K562 (cell line): Measurements from ENCODE around the gene PMM1. TPM values are rescaled to one million over a fixed set of nuclear protein-coding genes. Genes with fewer than 3 reads are reported as not detected.

ENCODE experiments used
- ATF6 ChIP-seq: sonication (generic); formaldehyde crosslinking; IDR thresholded peaks from 2 replicates; pipeline ENCODE4 v1.4.0; 2020; ENCODE audit warnings: mild to moderate bottlenecking, missing genetic modification reagents
- CBX5 ChIP-seq: IDR thresholded peaks from 2 replicates; pipeline ENCODE4 v1.6.1; 2014; ENCODE audit warnings: low read depth, borderline replicate concordance
- CHD4 ChIP-seq: fragments of 200-600 bp; sonication (generic); IDR thresholded peaks from 3 replicates; pipeline ENCODE4 v1.6.1; 2012; ENCODE audit warnings: low read depth, mild to moderate bottlenecking, mixed read lengths, low read length, inconsistent platforms; ENCODE audit not compliant: insufficient read depth, insufficient replicate concordance, poor library complexity, severe bottlenecking
- CREB3 ChIP-seq: fragments of 450-650 bp; conservative IDR thresholded peaks from 2 replicates; pipeline ENCODE4 v1.6.1; 2016; ENCODE audit warnings: missing genetic modification characterization, low read depth, mild to moderate bottlenecking, missing compliant biosample characterization, moderate library complexity
- E2F8 ChIP-seq: fragments of 450-650 bp; IDR thresholded peaks from 2 replicates; pipeline ENCODE4 v1.7.1; 2018; ENCODE audit warnings: mild to moderate bottlenecking, low read depth; ENCODE audit not compliant: partially characterized antibody
- GATA2 ChIP-seq: sonication (generic); formaldehyde crosslinking; IDR thresholded peaks from 2 replicates; pipeline ENCODE4 v1.4.0; 2020; ENCODE audit warnings: mild to moderate bottlenecking, missing genetic modification reagents
- HEY1 ChIP-seq: fragments of 250-450 bp; sonication (Bioruptor Pico); IDR thresholded peaks from 2 replicates; pipeline ENCODE4 v1.5.0; 2020; ENCODE audit warnings: mild to moderate bottlenecking, moderate library complexity, borderline replicate concordance
- LCOR ChIP-seq: sonication (generic); formaldehyde crosslinking; IDR thresholded peaks from 2 replicates; pipeline ENCODE4 v1.8.0; 2022; ENCODE audit warnings: mild to moderate bottlenecking, missing genetic modification reagents
- MAZ ChIP-seq, 2 experiments: fragments of 450-650 bp in 1 of 2; sonication (generic) in 1 of 2; formaldehyde crosslinking; IDR thresholded peaks in 1 of 2; conservative IDR thresholded peaks in 1 of 2; 2 replicates each; pipeline versions ENCODE4 v1.4.0 to v1.5.0; 2020; ENCODE audit warnings: mild to moderate bottlenecking in 1 of 2, missing genetic modification reagents in 1 of 2
- MYC ChIP-seq, 2 experiments: fragments of 250-450 bp in 1 of 2; sonication (Bioruptor Pico) in 1 of 2; IDR thresholded peaks; 2 replicates each; pipeline versions ENCODE4 v1.5.1 to v1.6.1; 2012 to 2021; ENCODE audit warnings: low read depth in 2 of 2, borderline replicate concordance in 1 of 2, improper control_type of control experiment in 1 of 2, low read length in 1 of 2, mild to moderate bottlenecking in 1 of 2, moderate library complexity in 1 of 2
- NUFIP1 ChIP-seq: fragments of 450-650 bp; IDR thresholded peaks from 2 replicates; pipeline ENCODE4 v1.6.1; 2018; ENCODE audit not compliant: partially characterized antibody
- SRSF1 ChIP-seq: fragments of 200-400 bp; formaldehyde crosslinking; IDR thresholded peaks from 2 replicates; pipeline ENCODE4 v1.6.1; 2017; ENCODE audit warnings: mild to moderate bottlenecking, low read depth, low read length, moderate library complexity
- ZBTB7A ChIP-seq: IDR thresholded peaks from 2 replicates; pipeline ENCODE4 v1.6.1; 2011; ENCODE audit warnings: low read depth, mild to moderate bottlenecking, low read length, moderate library complexity, borderline replicate concordance; ENCODE audit not compliant: control insufficient read depth
- ZNF12 ChIP-seq: sonication (generic); formaldehyde crosslinking; IDR thresholded peaks from 2 replicates; pipeline ENCODE4 v1.4.0; 2020; ENCODE audit warnings: mild to moderate bottlenecking, missing genetic modification reagents
- ZNF561 ChIP-seq: fragments of 450-650 bp; formaldehyde crosslinking; conservative IDR thresholded peaks from 2 replicates; pipeline ENCODE4 v1.4.0; 2020; ENCODE audit warnings: mild to moderate bottlenecking, moderate library complexity
- ZNF780A ChIP-seq: fragments of 250-450 bp; sonication (Bioruptor Pico); IDR thresholded peaks from 2 replicates; pipeline ENCODE4 v1.5.0; 2021; ENCODE audit warnings: mild to moderate bottlenecking
- polyA plus RNA-seq, 8 experiments: library from polyadenylated mRNA; depleted of rRNA in 4 of 8; stranded (reverse) in 5 of 8; unstranded in 3 of 8; fragments of >200 nt; fragmentation: Nextera tagmentation in 2 of 8; fragmentation: Illumina TruSeq in 1 of 8; extraction: Ambion mirVana in 2 of 8; extraction: Trizol in 1 of 8; gene quantifications; 2 replicates each; pipeline versions ENCODE4 v1.2.1 to v1.2.3, GENCODE V29; 2011 to 2014; ENCODE audit warnings: inconsistent platforms in 1 of 8, missing spikeins in 1 of 8
- total RNA-seq, 7 experiments: library from RNA; depleted of rRNA in 6 of 7; stranded (reverse); fragments of >200 nt in 6 of 7; fragmentation: Illumina TruSeq in 2 of 7; extraction: Trizol in 2 of 7; gene quantifications; 2 replicates each; pipeline versions ENCODE4 v1.2.1 to v1.2.3, GENCODE V29; 2011 to 2021; ENCODE audit warnings: low replicate concordance in 1 of 7
- TF ChIP-seq, protein P1 (sequence below): fragments of 250-450 bp; sonication (Bioruptor Pico); IDR thresholded peaks from 2 replicates; pipeline ENCODE4 v1.5.0; 2020; ENCODE audit warnings: mild to moderate bottlenecking
- TF ChIP-seq, protein P2 (sequence below): fragments of 450-650 bp; IDR thresholded peaks from 2 replicates; pipeline ENCODE4 v1.6.1; 2018; ENCODE audit warnings: mild to moderate bottlenecking, low read depth; ENCODE audit not compliant: partially characterized antibody

The PMM1 gene
- total and polyA plus RNA-seq, 9 of the 15 experiments (the other 6 are each of a cell fraction or from before 2014, with no cell fraction given) = 10.2 to 31.7 (median 20.3) TPM

GRCh38 chr22:41603873-41604332, 14.3 kb upstream of the PMM1 start (continued):
- no peak for TF ChIP-seq E2F8
- peak; percentile 60 to 72 for TF ChIP-seq MAZ (CRISPR knock-in tag; conservative IDR thresholded peaks at IDR 0.05 in 1 of 2, IDR thresholded peaks at IDR 0.05 in 1 of 2)
- TF ChIP-seq CBX5 = no peak
- TF ChIP-seq ZNF12 (CRISPR knock-in tag) = no peak
- TF ChIP-seq, protein P1, sequence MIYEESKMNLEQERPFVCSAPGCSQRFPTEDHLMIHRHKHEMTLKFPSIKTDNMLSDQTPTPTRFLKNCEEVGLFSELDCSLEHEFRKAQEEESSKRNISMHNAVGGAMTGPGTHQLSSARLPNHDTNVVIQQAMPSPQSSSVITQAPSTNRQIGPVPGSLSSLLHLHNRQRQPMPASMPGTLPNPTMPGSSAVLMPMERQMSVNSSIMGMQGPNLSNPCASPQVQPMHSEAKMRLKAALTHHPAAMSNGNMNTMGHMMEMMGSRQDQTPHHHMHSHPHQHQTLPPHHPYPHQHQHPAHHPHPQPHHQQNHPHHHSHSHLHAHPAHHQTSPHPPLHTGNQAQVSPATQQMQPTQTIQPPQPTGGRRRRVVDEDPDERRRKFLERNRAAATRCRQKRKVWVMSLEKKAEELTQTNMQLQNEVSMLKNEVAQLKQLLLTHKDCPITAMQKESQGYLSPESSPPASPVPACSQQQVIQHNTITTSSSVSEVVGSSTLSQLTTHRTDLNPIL (CRISPR knock-in tag) = no peak
- no peak for TF ChIP-seq MYC (IDR thresholded peaks at IDR 0.05; ENCODE audit: low read depth, low read length)
- no peak for TF ChIP-seq MYC (CRISPR knock-in tag; IDR thresholded peaks at IDR 0.05; ENCODE audit: borderline replicate concordance, low read depth)
- TF ChIP-seq ZNF780A = no peak
- no peak for TF ChIP-seq SRSF1
- no peak for TF ChIP-seq ATF6
- no peak for TF ChIP-seq ZNF561 (CRISPR knock-in tag)
- no peak for TF ChIP-seq ZBTB7A
- no peak for TF ChIP-seq CHD4
- TF ChIP-seq GATA2 (CRISPR knock-in tag) = 0 out of 2 replicates have a peak, but pooled peaks have one; percentile 21
- TF ChIP-seq LCOR (CRISPR knock-in tag) = 0 out of 2 replicates have a peak, but pooled peaks have one; percentile 40
- no peak for TF ChIP-seq NUFIP1
- TF ChIP-seq HEY1 = no peak
- no peak for TF ChIP-seq CREB3 (tag)
- TF ChIP-seq, protein P2, sequence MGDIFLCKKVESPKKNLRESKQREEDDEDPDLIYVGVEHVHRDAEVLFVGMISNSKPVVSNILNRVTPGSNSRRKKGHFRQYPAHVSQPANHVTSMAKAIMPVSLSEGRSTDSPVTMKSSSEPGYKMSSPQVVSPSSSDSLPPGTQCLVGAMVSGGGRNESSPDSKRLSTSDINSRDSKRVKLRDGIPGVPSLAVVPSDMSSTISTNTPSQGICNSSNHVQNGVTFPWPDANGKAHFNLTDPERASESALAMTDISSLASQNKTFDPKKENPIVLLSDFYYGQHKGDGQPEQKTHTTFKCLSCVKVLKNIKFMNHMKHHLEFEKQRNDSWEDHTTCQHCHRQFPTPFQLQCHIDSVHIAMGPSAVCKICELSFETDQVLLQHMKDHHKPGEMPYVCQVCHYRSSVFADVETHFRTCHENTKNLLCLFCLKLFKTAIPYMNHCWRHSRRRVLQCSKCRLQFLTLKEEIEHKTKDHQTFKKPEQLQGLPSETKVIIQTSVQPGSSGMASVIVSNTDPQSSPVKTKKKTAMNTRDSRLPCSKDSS = no peak
